Activated CD4-positive, alpha-beta memory T cell treated with anti-CD3 and anti-CD28 coated beads, Interleukin-2, amount 10 ng/mL, durations not matched to agents 7 days and 5 days (primary cell): ENCODE results near the gene ACOT9. TPM values are rescaled to one million over a fixed set of nuclear protein-coding genes. Genes with fewer than 3 reads are reported as not detected.

ENCODE experiments used
- total RNA-seq, 2 experiments: library from RNA; stranded (reverse); gene quantifications; one replicate each; pipeline ENCODE4 v1.2.3, GENCODE V29; 2021

ACOT9 gene
- total RNA-seq, 2 experiments from 2014 or later = 37.3 to 39.5 TPM

Other genes with a start within 250 kb of the ACOT9 start
- gene PRDX4, start 75.8 kb downstream of the ACOT9 start, total RNA-seq = 10 to 100 TPM; 34.8 to 35.0 TPM
- gene SAT1, start 39.9 kb upstream of the ACOT9 start, total RNA-seq = 100 to 1,000 TPM; 205 to 218 TPM
- gene APOO, start 164.7 kb upstream of the ACOT9 start, total RNA-seq = 10 to 100 TPM; 25.1 to 26.3 TPM
- gene CXorf58, start 164.7 kb upstream of the ACOT9 start, total RNA-seq = not detected